ENCODE data around the gene DMXL1. TPM values are rescaled to one million over a fixed set of nuclear protein-coding genes. Genes with fewer than 3 reads are reported as not detected.
A peak's percentile ranks its signal among the peaks of the same experiment; 100 is the strongest.
"Not testable (repeated sequence)": the region's sequence is repeated elsewhere in the genome, so short reads cannot be mapped to it uniquely, and the experiment has no call there.

Gene DMXL1
- total and polyA plus RNA-seq, 2 experiments from 2014 or later = 28.4 to 41.7 TPM

DNA sequence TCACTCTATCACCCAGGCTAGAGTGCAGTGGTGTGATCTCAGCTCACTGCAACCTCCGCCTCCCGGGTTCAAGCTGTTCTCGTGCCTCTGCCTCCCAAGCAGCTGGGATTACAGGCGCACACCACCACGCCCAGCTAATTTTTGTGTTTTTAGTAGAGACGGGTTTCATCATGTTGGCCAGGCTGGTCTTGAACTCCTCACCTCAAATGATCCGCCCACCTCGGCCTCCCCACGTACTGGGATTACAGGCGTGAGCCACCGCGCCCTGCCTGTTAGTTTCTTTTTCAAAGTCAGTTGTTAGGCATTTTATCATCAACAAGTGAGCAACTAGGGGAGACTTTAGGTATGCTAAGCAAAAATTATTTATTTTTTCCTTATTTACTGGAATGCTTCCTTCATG is 4.4 kb downstream of the DMXL1 start:
- peaks cover 55% of the 10 kb centered on the region for H3K4me1 Mint-ChIP-seq
- not testable (repeated sequence) for H3K27ac Mint-ChIP-seq
- peaks cover 78% of the 10 kb centered on the region for H3K79me2 ChIP-seq (replicated peaks; ENCODE audit: insufficient read depth)

DNA sequence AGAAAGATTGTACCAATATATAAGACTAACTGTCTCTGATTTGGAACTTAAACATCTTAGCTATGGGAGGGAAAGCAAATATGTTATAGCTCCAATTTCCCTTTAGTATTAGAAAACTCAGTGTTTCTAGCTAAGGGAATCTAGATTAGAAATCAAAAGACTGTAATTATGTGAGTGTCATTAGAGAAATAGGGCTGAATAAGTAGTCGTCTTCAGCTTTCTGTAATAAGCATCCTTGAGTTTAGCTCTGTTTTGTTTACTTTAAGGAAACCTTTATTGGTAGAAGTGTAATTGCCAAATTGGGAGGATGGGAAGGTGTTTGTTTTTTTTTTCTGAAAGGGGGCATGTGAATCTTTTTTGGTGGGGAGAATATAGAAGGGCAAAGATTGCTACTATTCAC is 5.2 kb downstream of the DMXL1 start:
- TF ChIP-seq CREB1 (CRISPR knock-in tag; IDR thresholded peaks at IDR 0.05; ENCODE audit: low read depth) = no peak
- TF ChIP-seq NANOG (IDR thresholded peaks at IDR 0.05; ENCODE audit: borderline replicate concordance) = no peak
- no peak for TF ChIP-seq JUNB (IDR thresholded peaks at IDR 0.05; ENCODE audit: unreplicated experiment)
- no peaks in the 10 kb centered on the region for H3K9me3 Mint-ChIP-seq
- no peak overlapping the region for H3K4me3 Mint-ChIP-seq
- Histone ChIP-seq H3K36me3 (ENCODE audit: insufficient read depth) (no peaks in the 10 kb centered on the region), H3K9me2 (ENCODE audit: insufficient read depth) (no peaks in the 10 kb centered on the region), H3K4me1 (ENCODE audit: insufficient read depth) (peaks cover 62% of the 10 kb centered on the region), H3K27me3 (ENCODE audit: insufficient read depth) (no peaks in the 10 kb centered on the region), H2AFZ (no peak overlapping the region), H3F3A (replicated peaks; ENCODE audit: low read depth) (no peaks in the 10 kb centered on the region), H3K4me2 (0 out of 2 replicates have a peak overlapping the region, but pooled peaks have one; percentile 6), H3K4me3 (no peak overlapping the region), H3K79me2 (replicated peaks; ENCODE audit: insufficient read depth) (peaks cover 86% of the 10 kb centered on the region), H4K20me1 (replicated peaks; ENCODE audit: insufficient read depth) (no peaks in the 10 kb centered on the region), H3K27ac (ENCODE audit: low read depth) (peak overlapping the region; percentile 21; the same call in 1 of the 2 replicates)
- DNase-seq (ENCODE audit: low spot score) (no peak), ATAC-seq (no peak)
- peaks cover 5% of the 10 kb centered on the region for H3K27me3 Mint-ChIP-seq (ENCODE audit: insufficient read depth, low read depth, poor library complexity)
- H3K4me1 Mint-ChIP-seq = peaks cover 63% of the 10 kb centered on the region
- no peaks in the 10 kb centered on the region; the same call in 2 of the 3 replicates for H3K36me3 Mint-ChIP-seq (ENCODE audit: low read depth)
- peak overlapping the region; percentile 40; the same call in 1 of the 2 replicates for H3K27ac Mint-ChIP-seq

More for the DNA sequence above, 4.4 kb downstream of the DMXL1 start:
- H3F3A ChIP-seq (replicated peaks; ENCODE audit: low read depth); H3K27ac ChIP-seq (ENCODE audit: low read depth); H3K4me3 Mint-ChIP-seq; H3K9me2 ChIP-seq (ENCODE audit: insufficient read depth); H3K9me3 Mint-ChIP-seq; ATAC-seq; H3K36me3 Mint-ChIP-seq (ENCODE audit: low read depth); H3K36me3 ChIP-seq (ENCODE audit: insufficient read depth); H3K4me3 ChIP-seq; H3K4me2 ChIP-seq; DNase-seq (ENCODE audit: low spot score); H3K27me3 Mint-ChIP-seq (ENCODE audit: insufficient read depth, low read depth, poor library complexity); H3K27me3 ChIP-seq (ENCODE audit: insufficient read depth); H4K20me1 ChIP-seq (replicated peaks; ENCODE audit: insufficient read depth); H2AFZ ChIP-seq: not testable (repeated sequence)
- peaks cover 54% of the 10 kb centered on the region for H3K4me1 ChIP-seq (ENCODE audit: insufficient read depth)

DNA sequence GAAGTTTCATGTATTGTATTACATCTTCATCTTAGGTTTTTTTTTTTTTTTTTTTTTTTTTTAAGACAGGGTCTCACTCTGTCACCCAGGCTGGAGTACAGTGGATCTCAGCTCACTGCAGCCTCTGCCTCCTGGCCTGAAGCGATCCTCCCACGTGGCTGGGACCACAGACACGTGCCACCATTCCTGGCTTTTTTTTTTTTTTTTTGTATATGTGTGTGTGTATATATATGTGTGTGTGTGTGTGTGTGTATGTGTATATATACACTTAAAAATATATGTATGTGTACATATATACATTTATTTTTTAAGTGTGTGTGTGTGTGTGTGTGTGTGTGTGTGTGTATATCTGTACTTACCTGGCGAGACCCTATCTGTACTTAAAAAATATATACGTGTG is 6.6 kb downstream of the DMXL1 start:
- no peak overlapping the region for H3K4me3 ChIP-seq
- no peak overlapping the region for H3K4me2 ChIP-seq
- no peaks in the 10 kb centered on the region for H3F3A ChIP-seq (replicated peaks; ENCODE audit: low read depth)
- H2AFZ ChIP-seq = no peak overlapping the region
- H3K79me2 ChIP-seq (replicated peaks; ENCODE audit: insufficient read depth) = peaks cover 89% of the 10 kb centered on the region
- no peak overlapping the region for H3K4me3 Mint-ChIP-seq
- ATAC-seq (no peak), DNase-seq (ENCODE audit: low spot score) (no peak)
- peaks cover 68% of the 10 kb centered on the region for H3K4me1 Mint-ChIP-seq
- no peaks in the 10 kb centered on the region for H3K36me3 ChIP-seq (ENCODE audit: insufficient read depth)
- H3K9me2 ChIP-seq (ENCODE audit: insufficient read depth) = no peaks in the 10 kb centered on the region
- H3K27me3 ChIP-seq (ENCODE audit: insufficient read depth) = no peaks in the 10 kb centered on the region
- H3K9me3 Mint-ChIP-seq = no peaks in the 10 kb centered on the region
- no peak overlapping the region; the same call in 1 of the 2 replicates for H3K27ac Mint-ChIP-seq
- H3K27ac ChIP-seq (ENCODE audit: low read depth) = no peak overlapping the region
- H3K36me3 Mint-ChIP-seq (ENCODE audit: low read depth) = no peaks in the 10 kb centered on the region; the same call in 2 of the 3 replicates
- H3K27me3 Mint-ChIP-seq (ENCODE audit: insufficient read depth, low read depth, poor library complexity) = peaks cover 5% of the 10 kb centered on the region
- H3K4me1 ChIP-seq (ENCODE audit: insufficient read depth) = peaks cover 64% of the 10 kb centered on the region
- no peaks in the 10 kb centered on the region for H4K20me1 ChIP-seq (replicated peaks; ENCODE audit: insufficient read depth)
- no peak for TF ChIP-seq STAT1 (IDR thresholded peaks at IDR 0.05; ENCODE audit: unreplicated experiment)
- no peak for TF ChIP-seq ZNF114 (CRISPR knock-in tag; IDR thresholded peaks at IDR 0.05)
- no peak for TF ChIP-seq CREB1 (CRISPR knock-in tag; IDR thresholded peaks at IDR 0.05; ENCODE audit: low read depth)
- TF ChIP-seq, protein P1, sequence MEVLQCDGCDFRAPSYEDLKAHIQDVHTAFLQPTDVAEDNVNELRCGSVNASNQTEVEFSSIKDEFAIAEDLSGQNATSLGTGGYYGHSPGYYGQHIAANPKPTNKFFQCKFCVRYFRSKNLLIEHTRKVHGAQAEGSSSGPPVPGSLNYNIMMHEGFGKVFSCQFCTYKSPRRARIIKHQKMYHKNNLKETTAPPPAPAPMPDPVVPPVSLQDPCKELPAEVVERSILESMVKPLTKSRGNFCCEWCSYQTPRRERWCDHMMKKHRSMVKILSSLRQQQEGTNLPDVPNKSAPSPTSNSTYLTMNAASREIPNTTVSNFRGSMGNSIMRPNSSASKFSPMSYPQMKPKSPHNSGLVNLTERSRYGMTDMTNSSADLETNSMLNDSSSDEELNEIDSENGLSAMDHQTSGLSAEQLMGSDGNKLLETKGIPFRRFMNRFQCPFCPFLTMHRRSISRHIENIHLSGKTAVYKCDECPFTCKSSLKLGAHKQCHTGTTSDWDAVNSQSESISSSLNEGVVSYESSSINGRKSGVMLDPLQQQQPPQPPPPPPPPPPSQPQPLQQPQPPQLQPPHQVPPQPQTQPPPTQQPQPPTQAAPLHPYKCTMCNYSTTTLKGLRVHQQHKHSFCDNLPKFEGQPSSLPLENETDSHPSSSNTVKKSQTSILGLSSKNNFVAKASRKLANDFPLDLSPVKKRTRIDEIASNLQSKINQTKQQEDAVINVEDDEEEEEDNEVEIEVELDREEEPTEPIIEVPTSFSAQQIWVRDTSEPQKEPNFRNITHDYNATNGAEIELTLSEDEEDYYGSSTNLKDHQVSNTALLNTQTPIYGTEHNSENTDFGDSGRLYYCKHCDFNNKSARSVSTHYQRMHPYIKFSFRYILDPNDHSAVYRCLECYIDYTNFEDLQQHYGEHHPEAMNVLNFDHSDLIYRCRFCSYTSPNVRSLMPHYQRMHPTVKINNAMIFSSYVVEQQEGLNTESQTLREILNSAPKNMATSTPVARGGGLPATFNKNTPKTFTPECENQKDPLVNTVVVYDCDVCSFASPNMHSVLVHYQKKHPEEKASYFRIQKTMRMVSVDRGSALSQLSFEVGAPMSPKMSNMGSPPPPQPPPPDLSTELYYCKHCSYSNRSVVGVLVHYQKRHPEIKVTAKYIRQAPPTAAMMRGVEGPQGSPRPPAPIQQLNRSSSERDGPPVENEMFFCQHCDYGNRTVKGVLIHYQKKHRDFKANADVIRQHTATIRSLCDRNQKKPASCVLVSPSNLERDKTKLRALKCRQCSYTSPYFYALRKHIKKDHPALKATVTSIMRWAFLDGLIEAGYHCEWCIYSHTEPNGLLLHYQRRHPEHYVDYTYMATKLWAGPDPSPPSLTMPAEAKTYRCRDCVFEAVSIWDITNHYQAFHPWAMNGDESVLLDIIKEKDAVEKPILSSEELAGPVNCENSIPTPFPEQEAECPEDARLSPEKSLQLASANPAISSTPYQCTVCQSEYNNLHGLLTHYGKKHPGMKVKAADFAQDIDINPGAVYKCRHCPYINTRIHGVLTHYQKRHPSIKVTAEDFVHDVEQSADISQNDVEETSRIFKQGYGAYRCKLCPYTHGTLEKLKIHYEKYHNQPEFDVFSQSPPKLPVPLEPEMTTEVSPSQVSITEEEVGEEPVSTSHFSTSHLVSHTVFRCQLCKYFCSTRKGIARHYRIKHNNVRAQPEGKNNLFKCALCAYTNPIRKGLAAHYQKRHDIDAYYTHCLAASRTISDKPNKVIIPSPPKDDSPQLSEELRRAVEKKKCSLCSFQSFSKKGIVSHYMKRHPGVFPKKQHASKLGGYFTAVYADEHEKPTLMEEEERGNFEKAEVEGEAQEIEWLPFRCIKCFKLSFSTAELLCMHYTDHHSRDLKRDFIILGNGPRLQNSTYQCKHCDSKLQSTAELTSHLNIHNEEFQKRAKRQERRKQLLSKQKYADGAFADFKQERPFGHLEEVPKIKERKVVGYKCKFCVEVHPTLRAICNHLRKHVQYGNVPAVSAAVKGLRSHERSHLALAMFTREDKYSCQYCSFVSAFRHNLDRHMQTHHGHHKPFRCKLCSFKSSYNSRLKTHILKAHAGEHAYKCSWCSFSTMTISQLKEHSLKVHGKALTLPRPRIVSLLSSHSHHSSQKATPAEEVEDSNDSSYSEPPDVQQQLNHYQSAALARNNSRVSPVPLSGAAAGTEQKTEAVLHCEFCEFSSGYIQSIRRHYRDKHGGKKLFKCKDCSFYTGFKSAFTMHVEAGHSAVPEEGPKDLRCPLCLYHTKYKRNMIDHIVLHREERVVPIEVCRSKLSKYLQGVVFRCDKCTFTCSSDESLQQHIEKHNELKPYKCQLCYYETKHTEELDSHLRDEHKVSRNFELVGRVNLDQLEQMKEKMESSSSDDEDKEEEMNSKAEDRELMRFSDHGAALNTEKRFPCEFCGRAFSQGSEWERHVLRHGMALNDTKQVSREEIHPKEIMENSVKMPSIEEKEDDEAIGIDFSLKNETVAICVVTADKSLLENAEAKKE (CRISPR knock-in tag; IDR thresholded peaks at IDR 0.05) = no peak
- TF ChIP-seq JUNB (IDR thresholded peaks at IDR 0.05; ENCODE audit: unreplicated experiment) = no peak
- TF ChIP-seq, protein P2, sequence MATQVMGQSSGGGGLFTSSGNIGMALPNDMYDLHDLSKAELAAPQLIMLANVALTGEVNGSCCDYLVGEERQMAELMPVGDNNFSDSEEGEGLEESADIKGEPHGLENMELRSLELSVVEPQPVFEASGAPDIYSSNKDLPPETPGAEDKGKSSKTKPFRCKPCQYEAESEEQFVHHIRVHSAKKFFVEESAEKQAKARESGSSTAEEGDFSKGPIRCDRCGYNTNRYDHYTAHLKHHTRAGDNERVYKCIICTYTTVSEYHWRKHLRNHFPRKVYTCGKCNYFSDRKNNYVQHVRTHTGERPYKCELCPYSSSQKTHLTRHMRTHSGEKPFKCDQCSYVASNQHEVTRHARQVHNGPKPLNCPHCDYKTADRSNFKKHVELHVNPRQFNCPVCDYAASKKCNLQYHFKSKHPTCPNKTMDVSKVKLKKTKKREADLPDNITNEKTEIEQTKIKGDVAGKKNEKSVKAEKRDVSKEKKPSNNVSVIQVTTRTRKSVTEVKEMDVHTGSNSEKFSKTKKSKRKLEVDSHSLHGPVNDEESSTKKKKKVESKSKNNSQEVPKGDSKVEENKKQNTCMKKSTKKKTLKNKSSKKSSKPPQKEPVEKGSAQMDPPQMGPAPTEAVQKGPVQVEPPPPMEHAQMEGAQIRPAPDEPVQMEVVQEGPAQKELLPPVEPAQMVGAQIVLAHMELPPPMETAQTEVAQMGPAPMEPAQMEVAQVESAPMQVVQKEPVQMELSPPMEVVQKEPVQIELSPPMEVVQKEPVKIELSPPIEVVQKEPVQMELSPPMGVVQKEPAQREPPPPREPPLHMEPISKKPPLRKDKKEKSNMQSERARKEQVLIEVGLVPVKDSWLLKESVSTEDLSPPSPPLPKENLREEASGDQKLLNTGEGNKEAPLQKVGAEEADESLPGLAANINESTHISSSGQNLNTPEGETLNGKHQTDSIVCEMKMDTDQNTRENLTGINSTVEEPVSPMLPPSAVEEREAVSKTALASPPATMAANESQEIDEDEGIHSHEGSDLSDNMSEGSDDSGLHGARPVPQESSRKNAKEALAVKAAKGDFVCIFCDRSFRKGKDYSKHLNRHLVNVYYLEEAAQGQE (IDR thresholded peaks at IDR 0.05; ENCODE audit: unreplicated experiment) = no peak
